Vagina (tissue), 2 donors: ENCODE results near the gene COL5A3. TPM values are rescaled to one million over a fixed set of nuclear protein-coding genes. Genes with fewer than 3 reads are reported as not detected.

Experiments
- DNase-seq, 2 donors: peaks; one replicate each; pipeline ENCODE4 v3.0.0-alpha.2; 2017; ENCODE audit errors: extremely low spot score in 2 of 2
- H3K27ac ChIP-seq: fragments of 200-600 bp; sonication (generic); one replicate; pipeline ENCODE4 v1.5.1; 2019
- H3K27me3 ChIP-seq: fragments of 200-600 bp; sonication (generic); one replicate; pipeline ENCODE4 v1.5.1; 2019
- H3K36me3 ChIP-seq, 2 donors: fragments of 200-600 bp; sonication (generic); one replicate each; pipeline ENCODE4 v1.5.1; 2017 to 2019
- H3K4me1 ChIP-seq: fragments of 200-600 bp; sonication (generic); one replicate; pipeline ENCODE4 v1.5.1; 2019
- H3K4me3 ChIP-seq, 2 donors: fragments of 200-600 bp; sonication (generic); 1 replicate in 1 of 2; 2 replicates in 1 of 2; pipeline ENCODE4 v1.5.1; 2016 to 2019
- H3K9me3 ChIP-seq: fragments of 200-600 bp; sonication (generic); one replicate; pipeline ENCODE4 v1.5.1; 2019
- CTCF ChIP-seq, 3 experiments: fragments of 450-650 bp in 2 of 3; fragments of 200-600 bp in 1 of 3; sonication (generic) in 1 of 3; IDR thresholded peaks; one replicate each; pipeline ENCODE4 v1.5.1; 2017 to 2019; ENCODE audit warnings: antibody characterized with exemption in 3 of 3, mild to moderate bottlenecking in 2 of 3, moderate library complexity in 2 of 3
- POLR2AphosphoS5 ChIP-seq, 2 donors: sonication (generic); formaldehyde crosslinking; IDR thresholded peaks; one replicate each; pipeline ENCODE4 v1.9.0; 2017; ENCODE audit warnings: antibody characterized with exemption in 2 of 2, mild to moderate bottlenecking in 2 of 2, low read depth in 1 of 2; ENCODE audit not compliant: insufficient read depth in 1 of 2
- intact Hi-C: fragments of 100-400 bp; cut with DNase I; formaldehyde crosslinking; loops from one replicate; pipeline ENCODE4 v1.15.1; 2023
- microRNA-seq: library from miRNA; unstranded; fragments of <30 nt; microRNA quantifications from one replicate; pipeline ENCODE4, GENCODE V29; 2017; ENCODE audit warnings: borderline number of aligned reads, borderline replicate concordance
- small RNA-seq: library from RNA; depleted of rRNA; stranded (forward); fragments of <200 nt; gene quantifications from one replicate; pipeline ENCODE3, GENCODE V24; 2016
- total RNA-seq: library from RNA; depleted of rRNA; stranded (reverse); fragments of >200 nt; gene quantifications from one replicate; pipeline ENCODE4 v1.2.3, GENCODE V29; 2016

COL5A3 gene
- total RNA-seq, 1 donor from 2014 or later, result 13.3 TPM

DNA sequence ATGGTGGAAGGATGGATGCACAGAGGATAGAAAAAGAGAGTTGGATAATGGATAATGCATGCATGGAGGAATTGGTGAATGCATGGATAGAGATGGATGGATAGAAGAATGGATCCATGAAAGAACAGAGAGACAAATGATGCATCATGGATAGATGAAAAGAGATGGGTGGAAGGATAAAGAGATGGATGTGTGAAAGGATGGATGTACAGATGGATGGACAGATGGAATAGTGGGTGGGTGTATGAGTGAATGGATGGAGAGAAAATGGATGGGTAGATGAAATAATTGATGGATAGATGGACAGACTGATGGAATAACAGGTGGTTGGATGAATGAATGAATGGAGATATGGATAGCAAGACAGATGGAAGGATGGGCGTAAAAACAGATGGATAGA, 99.7 kb downstream of the COL5A3 start:
- H3K9me3 ChIP-seq, result no peaks in the 10 kb centered on the region
- no peaks in the 10 kb centered on the region for H3K27me3 ChIP-seq
- no peak overlapping the region for H3K27ac ChIP-seq
- peaks cover 18% of the 10 kb centered on the region for H3K4me1 ChIP-seq
- no peak overlapping the region for H3K4me3 ChIP-seq
- no peaks in the 10 kb centered on the region for H3K36me3 ChIP-seq
- DNase-seq, result no peak
- intact Hi-C loops, result no loop called here
- no peak for TF ChIP-seq CTCF (IDR thresholded peaks at IDR 0.05)
- TF ChIP-seq POLR2AphosphoS5 (IDR thresholded peaks at IDR 0.05; ENCODE audit: insufficient read depth in 1 of 2, low read depth in 1 of 2), result no peak

Small RNA genes within 50 kb of the gene (microRNA-seq; reads per million reads assigned to microRNA genes)
- gene MIR5589, result not detected

Small RNA genes within 50 kb of the gene (small RNA-seq; reads per million reads assigned to genes)
- gene MIR5589, result not detected

Other genes starting within 250 kb of the COL5A3 start
- gene ZNF846, start 241.8 kb downstream of the COL5A3 start, total RNA-seq, result 12.8 TPM
- gene FBXL12, start 191.4 kb downstream of the COL5A3 start, total RNA-seq, result 39.8 TPM
- 269 TPM for gene UBL5, start 182.6 kb downstream of the COL5A3 start, total RNA-seq
- gene PIN1, start 175.2 kb downstream of the COL5A3 start, total RNA-seq, result 73.4 TPM
- gene OLFM2, start 74.0 kb downstream of the COL5A3 start, total RNA-seq, result 13.8 TPM
- gene RDH8, start 3.0 kb upstream of the COL5A3 start, total RNA-seq, result not detected
- 46.9 TPM for gene SHFL, start 75.8 kb upstream of the COL5A3 start, total RNA-seq
- not detected for gene ANGPTL6, start 92.2 kb upstream of the COL5A3 start, total RNA-seq
- gene PPAN, start 95.9 kb upstream of the COL5A3 start, total RNA-seq, result 55.2 TPM
- 9.1 TPM for gene P2RY11, start 101.2 kb upstream of the COL5A3 start, total RNA-seq
- gene EIF3G, start 109.4 kb upstream of the COL5A3 start, total RNA-seq, result 249 TPM
- 36.8 TPM for gene DNMT1, start 184.4 kb upstream of the COL5A3 start, total RNA-seq
- 28.2 TPM for gene S1PR2, start 220.8 kb upstream of the COL5A3 start, total RNA-seq
- gene MRPL4, start 241.7 kb upstream of the COL5A3 start, total RNA-seq, result 55.0 TPM